ENCODE measurements around the gene KRTAP20-4.

KRTAP20-4 gene

DNA sequence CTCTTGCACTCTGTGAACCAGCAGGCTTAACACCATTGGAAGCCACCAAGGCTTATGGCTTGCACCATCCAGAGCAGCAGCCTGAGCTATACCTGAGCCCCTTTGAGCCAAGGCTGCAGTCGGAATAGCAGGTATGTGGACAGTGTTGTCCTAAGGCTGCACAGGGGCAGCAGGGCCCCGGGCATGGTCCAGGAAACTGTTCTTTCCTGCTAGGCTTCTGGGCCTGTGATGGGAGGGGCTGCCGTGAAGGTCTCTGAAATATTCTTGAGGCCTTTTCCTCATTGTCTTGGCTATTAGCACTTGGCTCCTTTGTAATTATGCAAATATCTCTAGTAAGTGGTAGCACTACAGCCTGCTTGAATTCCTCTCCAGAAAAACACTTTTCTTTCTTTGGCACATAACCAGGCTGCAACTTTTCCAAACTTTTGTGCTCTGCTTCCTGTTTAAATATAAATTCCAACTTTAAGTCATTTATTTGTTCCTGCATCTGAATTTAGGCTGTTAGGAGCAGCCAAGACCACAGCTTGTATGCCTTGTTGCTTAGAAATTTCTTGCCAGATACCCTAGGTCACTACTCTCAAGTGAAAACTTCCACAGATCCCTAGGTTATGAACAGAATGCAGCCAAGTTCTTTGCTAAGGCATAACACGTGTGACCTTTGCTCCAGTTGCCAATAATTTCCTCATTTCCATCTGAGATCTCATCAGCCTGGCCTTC, 5.2 kb downstream of the KRTAP20-4 start:
- no peak overlapping the region for H3K4me3 ChIP-seq (ENCODE audit: low read depth, low read length)
- TF ChIP-seq POLR2A (IDR thresholded peaks at IDR 0.05; ENCODE audit: extremely low read depth, insufficient read length) (no peak), MAX (IDR thresholded peaks at IDR 0.05; ENCODE audit: low read depth, low read length) (no peak), MYC (IDR thresholded peaks at IDR 0.05; ENCODE audit: low read depth, low read length) (no peak)
- TF ChIP-seq, protein P1, sequence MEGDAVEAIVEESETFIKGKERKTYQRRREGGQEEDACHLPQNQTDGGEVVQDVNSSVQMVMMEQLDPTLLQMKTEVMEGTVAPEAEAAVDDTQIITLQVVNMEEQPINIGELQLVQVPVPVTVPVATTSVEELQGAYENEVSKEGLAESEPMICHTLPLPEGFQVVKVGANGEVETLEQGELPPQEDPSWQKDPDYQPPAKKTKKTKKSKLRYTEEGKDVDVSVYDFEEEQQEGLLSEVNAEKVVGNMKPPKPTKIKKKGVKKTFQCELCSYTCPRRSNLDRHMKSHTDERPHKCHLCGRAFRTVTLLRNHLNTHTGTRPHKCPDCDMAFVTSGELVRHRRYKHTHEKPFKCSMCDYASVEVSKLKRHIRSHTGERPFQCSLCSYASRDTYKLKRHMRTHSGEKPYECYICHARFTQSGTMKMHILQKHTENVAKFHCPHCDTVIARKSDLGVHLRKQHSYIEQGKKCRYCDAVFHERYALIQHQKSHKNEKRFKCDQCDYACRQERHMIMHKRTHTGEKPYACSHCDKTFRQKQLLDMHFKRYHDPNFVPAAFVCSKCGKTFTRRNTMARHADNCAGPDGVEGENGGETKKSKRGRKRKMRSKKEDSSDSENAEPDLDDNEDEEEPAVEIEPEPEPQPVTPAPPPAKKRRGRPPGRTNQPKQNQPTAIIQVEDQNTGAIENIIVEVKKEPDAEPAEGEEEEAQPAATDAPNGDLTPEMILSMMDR (IDR thresholded peaks at IDR 0.05; ENCODE audit: low read depth, low read length) = no peak
- DNase-seq (ENCODE audit: low read depth) = no peak

- DNase-seq (ENCODE audit: low read depth) = no peak
- TF ChIP-seq POLR2A (IDR thresholded peaks at IDR 0.05; ENCODE audit: extremely low read depth, insufficient read length) = no peak
- TF ChIP-seq, protein P1 (IDR thresholded peaks at IDR 0.05; ENCODE audit: low read depth, low read length) = no peak
- TF ChIP-seq MAX (IDR thresholded peaks at IDR 0.05; ENCODE audit: low read depth, low read length) = no peak
- no peak for TF ChIP-seq MYC (IDR thresholded peaks at IDR 0.05; ENCODE audit: low read depth, low read length)
Observed at GRCh38 chr21:30628109-30628508, 7.7 kb downstream of the KRTAP20-4 start.

DNA sequence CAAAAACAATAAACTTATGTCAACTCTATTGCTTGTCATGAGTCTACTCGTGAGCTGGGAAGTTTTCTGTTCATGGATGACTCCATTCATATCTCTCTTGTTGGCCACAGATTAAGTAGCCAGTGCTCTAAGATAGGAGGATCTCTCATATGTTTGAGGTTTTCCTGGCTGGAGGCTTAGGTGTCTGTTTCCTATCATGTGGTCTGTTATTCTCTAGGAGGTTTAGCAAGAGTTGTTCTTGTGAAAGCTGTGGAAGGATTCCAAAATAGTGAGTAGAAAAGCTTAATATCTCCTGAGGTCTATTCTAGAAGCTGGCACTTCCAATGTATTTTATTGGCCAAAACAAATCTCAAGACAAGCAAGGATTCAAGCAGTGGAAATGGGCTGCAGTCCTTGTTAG, 8.8 kb downstream of the KRTAP20-4 start:
- TF ChIP-seq, protein P1 (IDR thresholded peaks at IDR 0.05; ENCODE audit: low read depth, low read length) = no peak
- no peak for TF ChIP-seq MYC (IDR thresholded peaks at IDR 0.05; ENCODE audit: low read depth, low read length)
- no peak for TF ChIP-seq POLR2A (IDR thresholded peaks at IDR 0.05; ENCODE audit: extremely low read depth, insufficient read length)
- no peak overlapping the region for H3K4me3 ChIP-seq (ENCODE audit: low read depth, low read length)
- no peak for DNase-seq (ENCODE audit: low read depth)

More at GRCh38 chr21:30628109-30628508, 7.7 kb downstream of the KRTAP20-4 start:
- no peak overlapping the region for H3K4me3 ChIP-seq (ENCODE audit: low read depth, low read length)

- DNase-seq (ENCODE audit: low read depth) = no peak
- H3K4me3 ChIP-seq (ENCODE audit: low read depth, low read length) = no peak within 1 kb of the TSS
- TF ChIP-seq, protein P1 (IDR thresholded peaks at IDR 0.05; ENCODE audit: low read depth, low read length) = no peak
- no peak for TF ChIP-seq POLR2A (IDR thresholded peaks at IDR 0.05; ENCODE audit: extremely low read depth, insufficient read length)
- no peak for TF ChIP-seq MAX (IDR thresholded peaks at IDR 0.05; ENCODE audit: low read depth, low read length)
Observed at GRCh38 chr21:30634906-30635305, 14.5 kb downstream of the KRTAP20-4 start, which contains the start of gene KRTAP20-2. Gene KRTAP20-2, plus strand, starts transcription at chr21:30635206. Its CDS starts 58 bp downstream, at chr21:30635264.

DNA sequence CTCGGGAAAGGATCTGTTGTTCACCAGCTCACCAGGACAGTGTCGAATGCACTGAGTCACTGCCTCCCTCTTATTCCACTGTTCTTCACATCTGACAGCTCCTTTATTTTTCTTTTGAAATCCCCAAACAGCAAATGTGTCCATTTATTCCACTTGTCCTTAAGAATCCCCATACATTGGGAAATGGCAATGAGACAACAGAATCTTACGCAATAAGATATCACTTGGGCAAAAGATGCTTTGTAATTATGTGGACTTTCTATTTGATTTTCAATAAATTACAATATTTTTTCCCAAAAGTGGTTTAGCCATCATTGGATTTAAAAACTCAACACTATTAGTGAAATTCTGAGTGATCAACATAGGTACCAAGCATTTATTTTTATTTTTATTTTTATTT, 18.3 kb downstream of the KRTAP20-4 start:
- no peak for TF ChIP-seq MAX (IDR thresholded peaks at IDR 0.05; ENCODE audit: low read depth, low read length)
- no peak for TF ChIP-seq POLR2A (IDR thresholded peaks at IDR 0.05; ENCODE audit: extremely low read depth, insufficient read length)
- no peak for TF ChIP-seq MYC (IDR thresholded peaks at IDR 0.05; ENCODE audit: low read depth, low read length)
- TF ChIP-seq, protein P1 (IDR thresholded peaks at IDR 0.05; ENCODE audit: low read depth, low read length) = no peak

More for the DNA sequence above, 18.3 kb downstream of the KRTAP20-4 start:
- no peak overlapping the region for H3K4me3 ChIP-seq (ENCODE audit: low read depth, low read length)
- DNase-seq (ENCODE audit: low read depth) = no peak
